Pancreas (tissue), 10 donors: Measurements from ENCODE around the gene BHLHE23. TPM values are rescaled to one million over a fixed set of nuclear protein-coding genes. Genes with fewer than 3 reads are reported as not detected.

ENCODE experiments used
- ATAC-seq, 4 donors: fragments of 200-7000 bp; cut with Tn5 transposase; one replicate each; pipeline versions ENCODE4 v1.8.0 to v1.9.1; 2020; ENCODE audit warnings: mild to moderate bottlenecking in 4 of 4, moderate library complexity in 4 of 4
- DNase-seq, 6 donors: peaks; one replicate each; pipeline ENCODE4 v3.0.0-alpha.2; 2020
- FAIRE-seq: peaks from 2 replicates; lab custom pipeline; 2012; peaks lifted over from hg19 to GRCh38; lab: Jason Lieb, UNC
- H3K27ac ChIP-seq, 4 donors: fragments of 200-600 bp; sonication (generic); 1 replicate in 3 of 4; 2 replicates in 1 of 4; pipeline versions ENCODE4 v1.5.0 to v1.8.0; 2020
- H3K27me3 ChIP-seq, 4 donors: fragments of 200-600 bp; one replicate each; pipeline ENCODE4 v1.8.0; 2021
- H3K36me3 ChIP-seq, 3 donors: fragments of 200-600 bp; sonication (generic) in 1 of 3; one replicate each; pipeline versions ENCODE4 v1.5.0 to v1.8.0; 2020 to 2021
- H3K4me1 ChIP-seq, 3 donors: fragments of 200-600 bp; one replicate each; pipeline ENCODE4 v1.8.0; 2021
- H3K4me3 ChIP-seq, 4 donors: fragments of 200-600 bp; sonication (generic) in 2 of 4; one replicate each; pipeline versions ENCODE4 v1.5.0 to v1.8.0; 2020 to 2021
- H3K9me3 ChIP-seq, 4 donors: fragments of 200-600 bp; one replicate each; pipeline ENCODE4 v1.8.0; 2021
- CTCF ChIP-seq, 4 donors: fragments of 200-600 bp; sonication (generic) in 3 of 4; IDR thresholded peaks; one replicate each; pipeline versions ENCODE4 v1.5.0 to v1.8.0; 2021; ENCODE audit warnings: antibody characterized with exemption in 4 of 4
- WGBS, 2 donors: extraction: QIAGEN DNeasy Blood & Tissue Kit; methylation state at CpG; one replicate each; pipeline ENCODE4 v1.1.7; 2013; 5-methylcytosine and 5-hydroxymethylcytosine counted together
- intact Hi-C, 3 donors: fragments of 100-400 bp; cut with DNase I; formaldehyde crosslinking; loops; one replicate each; pipeline versions ENCODE4 v1.11.1 to v1.14.2; 2022
- polyA plus RNA-seq, 2 donors: library from polyadenylated mRNA; stranded (reverse); fragments of 200-250 nt; gene quantifications; one replicate each; pipeline ENCODE4 v1.2.3, GENCODE V29; 2013
- total RNA-seq, 6 donors: library from RNA; stranded (reverse); fragmentation: NEBNext Ultra II Directional in 4 of 6; extraction: Animal tissue kit (Norgen Biotek cat#: 25700) in 4 of 6; gene quantifications; one replicate each; pipeline versions ENCODE4 v1.2.1 to v1.2.4, GENCODE V29; 2021 to 2023
- donor health status: healthy with polysubstance abuse.
- donor health status: DM: no; HTN: no; CAD: no; lungs with moderate emphysema.
- donor health status: DM: no; HTN: no; CAD: no.
- donor health status: control.
- donor health status: control.
- donor health status: Bipolar disorder and iron deficiency.
- donor health status: DM: yes; HTN: yes; CAD: no.
- donor health status: DM: no; HTN: no; CAD: no.
- donor health status: DM: no; HTN: no; CAD: no.
- donor health status: DM: yes; HTN: yes; CAD: no.

The BHLHE23 gene
- total and polyA plus RNA-seq, 8 donors, result not detected

GRCh38 chr20:63026582-63027165 lies 19.9 kb upstream of the BHLHE23 start:
- peak in 1 of 6 donors; percentile 24 for DNase-seq
- no peak for TF ChIP-seq CTCF (IDR thresholded peaks at IDR 0.05)
- Histone ChIP-seq H3K4me3 (no peak overlapping the region), H3K27ac (no peak overlapping the region), H3K4me1 (no peaks in the 10 kb centered on the region), H3K27me3 (peaks cover 0 to 34% (median 0%) of the 10 kb centered on the region in 4 donors), H3K9me3 (no peaks in the 10 kb centered on the region), H3K36me3 (no peaks in the 10 kb centered on the region)
- 44 to 47% methylated on average over 13 of the region's 13 CpGs for WGBS, 2 donors
- ATAC-seq, result no peak
- intact Hi-C loops, result no loop called here
- no peak for FAIRE-seq

DNA sequence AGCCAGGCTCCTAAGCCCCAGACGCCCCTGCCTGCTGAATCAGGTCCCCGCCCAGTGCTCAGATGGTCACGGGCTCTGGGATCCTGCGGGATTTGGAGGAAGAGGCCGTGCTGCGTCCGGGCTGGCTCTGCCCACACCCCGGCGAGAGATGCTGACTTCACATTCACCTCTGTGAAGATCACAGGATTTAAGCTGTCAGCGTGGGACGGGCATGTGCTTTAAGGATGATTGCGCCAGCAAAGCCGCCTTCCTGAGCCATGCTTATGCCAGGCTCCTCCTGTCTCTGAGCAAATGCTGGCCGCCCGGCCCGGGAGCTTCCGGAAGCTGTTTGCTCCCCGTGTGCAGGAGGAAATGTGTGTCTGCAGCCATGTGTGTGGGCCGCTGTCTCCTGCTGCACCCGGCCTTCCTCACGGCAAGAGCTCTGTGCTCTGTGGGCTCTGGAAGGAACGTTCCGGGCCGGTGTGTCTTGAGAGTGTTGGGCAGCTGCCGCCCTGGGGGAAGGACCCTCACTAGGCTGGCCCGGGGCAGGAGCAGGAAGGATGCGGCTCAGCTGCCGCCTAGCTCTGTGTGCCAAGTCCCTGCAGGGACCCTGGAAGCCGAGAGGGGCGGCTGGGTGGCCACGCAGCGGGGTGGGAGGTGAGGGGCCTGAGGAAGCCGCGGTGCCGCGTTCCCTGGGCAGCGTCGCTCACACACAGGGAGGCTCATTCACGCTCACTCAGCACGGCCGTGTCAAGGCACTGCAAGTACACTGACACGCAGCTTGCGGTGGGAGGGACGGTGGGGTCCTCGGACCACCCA lies 19.0 kb upstream of the BHLHE23 start:
- intact Hi-C loops, result no loop called here
- no peak for ATAC-seq

GRCh38 chr20:63024573-63025392 lies 18.0 kb upstream of the BHLHE23 start:
- WGBS, 2 donors, result 52 to 55% methylated on average over 28 of the region's 28 CpGs
- intact Hi-C loops, result no loop called here
- Histone ChIP-seq H3K36me3 (no peaks in the 10 kb centered on the region), H3K4me1 (no peaks in the 10 kb centered on the region), H3K27ac (no peak overlapping the region), H3K27me3 (peaks cover 0 to 39% (median 0%) of the 10 kb centered on the region in 4 donors), H3K9me3 (no peaks in the 10 kb centered on the region), H3K4me3 (no peak overlapping the region)
- DNase-seq (peak in 2 of 6 donors; percentile 31), ATAC-seq (no peak), FAIRE-seq (no peak)
- TF ChIP-seq CTCF (IDR thresholded peaks at IDR 0.05), result no peak

More for the DNA sequence above, 19.0 kb upstream of the BHLHE23 start:
- peaks cover 0 to 37% (median 0%) of the 10 kb centered on the region in 4 donors for H3K27me3 ChIP-seq
- H3K27ac ChIP-seq, result no peak overlapping the region
- H3K36me3 ChIP-seq, result no peaks in the 10 kb centered on the region
- TF ChIP-seq CTCF (IDR thresholded peaks at IDR 0.05), result no peak
- FAIRE-seq (no peak), DNase-seq (peak in 2 of 6 donors; percentile 45 to 55)
- whole genome bisulfite sequencing, 2 donors, result 30 to 49% methylated on average over 45 of the region's 45 CpGs
- H3K9me3 ChIP-seq, result no peaks in the 10 kb centered on the region
- H3K4me1 ChIP-seq, result no peaks in the 10 kb centered on the region
- no peak overlapping the region for H3K4me3 ChIP-seq

- DNase-seq (peak in 2 of 6 donors; percentile 41 to 51), ATAC-seq (no peak), FAIRE-seq (no peak)
- Histone ChIP-seq H3K4me3 (no peak overlapping the region), H3K9me3 (no peaks in the 10 kb centered on the region), H3K36me3 (no peaks in the 10 kb centered on the region), H3K4me1 (no peaks in the 10 kb centered on the region), H3K27me3 (peaks cover 0 to 39% (median 0%) of the 10 kb centered on the region in 4 donors), H3K27ac (no peak overlapping the region)
- no peak for TF ChIP-seq CTCF (IDR thresholded peaks at IDR 0.05)
- WGBS, 2 donors, result 59 to 68% methylated on average over 33 of the region's 33 CpGs
- intact Hi-C loops, result no loop called here
Measured at GRCh38 chr20:63023936-63024571, 17.3 kb upstream of the BHLHE23 start.
